ENCODE data around the gene CGREF1. TPM values are rescaled to one million over a fixed set of nuclear protein-coding genes. Genes with fewer than 3 reads are reported as not detected.

CGREF1 gene
- total RNA-seq (2021) (0.37 TPM in 1 of 2 replicates, not detected in the other), Bru-seq, nascent RNA (percentile 7 among the genes with signal in this experiment), BruChase-seq, experiment 1, labeled RNA remaining after a 2-hour chase (percentile 6 among the genes with signal in this experiment), BruChase-seq, experiment 2, labeled RNA remaining after a 6-hour chase (not detected)
- long read RNA-seq, result 0 reads

GRCh38 chr2:27118525-27119329 is at the start of gene CGREF1:
Gene CGREF1 (minus strand): TSS chr2:27119128. CDS start chr2:27104366, 14,762 bp downstream.
- no TSS peak for BruUV-seq (replicated peaks)
- Histone ChIP-seq H3K79me2 (ENCODE audit: low read depth) (no peaks in the 10 kb centered on the region), H2AFZ (no peak within 1 kb of the TSS), H3F3A (ENCODE audit: insufficient read depth, low read depth) (no peaks in the 10 kb centered on the region), H3K4me2 (no peak within 1 kb of the TSS), H3K4me3 (no peak within 1 kb of the TSS), H3K27me3 (ENCODE audit: insufficient read depth, low read depth) (peaks cover 46% of the 10 kb centered on the region), H3K9me3 (ENCODE audit: insufficient read depth, low read depth) (no peaks in the 10 kb centered on the region), H3K27ac (no peak within 1 kb of the TSS), H3K36me3 (ENCODE audit: low read depth) (no peaks in the 10 kb centered on the region), H4K20me1 (ENCODE audit: insufficient read depth) (no peaks in the 10 kb centered on the region), H3K9me2 (ENCODE audit: insufficient read depth) (no peaks in the 10 kb centered on the region), H3K4me1 (replicated peaks; ENCODE audit: insufficient read depth) (no peaks in the 10 kb centered on the region)
- intact Hi-C loops (cut with micrococcal nuclease; ENCODE audit: unreplicated experiment), result no loop called here
- ChIA-PET POLR2A (ENCODE audit: unreplicated experiment) (no interaction called here), CTCF (interaction anchor here (0.6 kb wide), 1 partner anchor 161 kb away, joined by 4 read pairs; no protein-coding TSS in a partner anchor)
- no peak for TF ChIP-seq CTCF (conservative IDR thresholded peaks at IDR 0.05)
- no peak for TF ChIP-seq EZH2 (IDR thresholded peaks at IDR 0.05; ENCODE audit: low read depth)
- no peak for DNase-seq

- BruUV-seq (replicated peaks), result no TSS peak
- H2AFZ ChIP-seq, result no peak overlapping the region
- no peak overlapping the region for H3K27ac ChIP-seq
- H3K4me2 ChIP-seq, result no peak overlapping the region
- CTCF ChIA-PET, result interaction anchor here (0.6 kb wide), 1 partner anchor 123 kb away, joined by 3 read pairs; no protein-coding TSS in a partner anchor
- H4K20me1 ChIP-seq (ENCODE audit: insufficient read depth), result no peaks in the 10 kb centered on the region
- 0 out of 2 replicates have a peak, but pooled peaks cover 5% of the 10 kb centered on the region for H3F3A ChIP-seq (ENCODE audit: insufficient read depth, low read depth)
- no peaks in the 10 kb centered on the region for H3K79me2 ChIP-seq (ENCODE audit: low read depth)
- TF ChIP-seq EZH2 (IDR thresholded peaks at IDR 0.05; ENCODE audit: low read depth) (no peak), CTCF (conservative IDR thresholded peaks at IDR 0.05) (no peak)
- POLR2A ChIA-PET (ENCODE audit: unreplicated experiment), result no interaction called here
- intact Hi-C loops (cut with micrococcal nuclease; ENCODE audit: unreplicated experiment), result no loop called here
- H3K4me1 ChIP-seq (replicated peaks; ENCODE audit: insufficient read depth), result 0 out of 2 replicates have a peak, but pooled peaks cover 5% of the 10 kb centered on the region
- H3K9me2 ChIP-seq (ENCODE audit: insufficient read depth), result no peaks in the 10 kb centered on the region
- H3K4me3 ChIP-seq, result no peak overlapping the region
- no peaks in the 10 kb centered on the region; the same call in 1 of the 2 replicates for H3K9me3 ChIP-seq (ENCODE audit: insufficient read depth, low read depth)
- no peak for DNase-seq
- H3K27me3 ChIP-seq (ENCODE audit: insufficient read depth, low read depth), result no peaks in the 10 kb centered on the region
- no peaks in the 10 kb centered on the region for H3K36me3 ChIP-seq (ENCODE audit: low read depth)
Measured at GRCh38 chr2:27164960-27165763, 46.2 kb upstream of the CGREF1 start.

Measured in PC-9 (cell line).